Duodenal mucosa (tissue), 2 donors: ENCODE data around the gene PIAS4.

Source experiments
- H3K27ac ChIP-seq: one replicate; pipeline ENCODE4 v1.7.0; 2013; ENCODE audit warnings: low read depth, low read length
- H3K27me3 ChIP-seq, 2 donors: one replicate each; pipeline ENCODE4 v1.7.0; 2013; ENCODE audit warnings: low read length in 2 of 2, control low read depth in 1 of 2; ENCODE audit not compliant: insufficient read depth in 2 of 2, control insufficient read depth in 1 of 2
- H3K36me3 ChIP-seq, 2 donors: one replicate each; pipeline ENCODE4 v1.7.0; 2013; ENCODE audit warnings: low read length in 2 of 2, control low read depth in 1 of 2; ENCODE audit not compliant: insufficient read depth in 2 of 2, control insufficient read depth in 1 of 2
- H3K4me1 ChIP-seq, 2 donors: one replicate each; pipeline ENCODE4 v1.7.0; 2013; ENCODE audit warnings: low read length in 2 of 2, control low read depth in 1 of 2; ENCODE audit not compliant: insufficient read depth in 2 of 2, control insufficient read depth in 1 of 2
- H3K4me3 ChIP-seq, 2 donors: one replicate each; pipeline ENCODE4 v1.7.0; 2013; ENCODE audit warnings: low read length in 2 of 2, low read depth in 1 of 2
- H3K9ac ChIP-seq, 2 donors: one replicate each; pipeline ENCODE4 v1.7.0; 2013; ENCODE audit warnings: low read length in 2 of 2, low read depth in 1 of 2
- H3K9me3 ChIP-seq, 2 donors: one replicate each; pipeline ENCODE4 v1.7.0; 2013; ENCODE audit warnings: low read length in 2 of 2, control low read depth in 1 of 2; ENCODE audit not compliant: control insufficient read depth in 1 of 2

PIAS4 gene

GRCh38 chr19:4014541-4015491, 7.3 kb downstream of the PIAS4 start:
- no peaks in the 10 kb centered on the region for H3K9me3 ChIP-seq
- H3K4me1 ChIP-seq: peaks cover 11 to 15% of the 10 kb centered on the region in 2 donors
- H3K4me3 ChIP-seq: no peak overlapping the region
- no peaks in the 10 kb centered on the region for H3K27me3 ChIP-seq
- H3K36me3 ChIP-seq: peaks cover 5 to 43% of the 10 kb centered on the region in 2 donors
- no peak overlapping the region for H3K27ac ChIP-seq
- H3K9ac ChIP-seq: no peak overlapping the region

GRCh38 chr19:4015705-4016402, 8.3 kb downstream of the PIAS4 start:
- no peaks in the 10 kb centered on the region for H3K9me3 ChIP-seq
- no peak overlapping the region for H3K4me3 ChIP-seq
- H3K27ac ChIP-seq: no peak overlapping the region
- H3K4me1 ChIP-seq: peaks cover 5% of the 10 kb centered on the region in 2 donors
- H3K36me3 ChIP-seq: peaks cover 5 to 43% of the 10 kb centered on the region in 2 donors
- no peak overlapping the region for H3K9ac ChIP-seq
- H3K27me3 ChIP-seq: no peaks in the 10 kb centered on the region

GRCh38 chr19:4016486-4016885, 8.9 kb downstream of the PIAS4 start:
- H3K9ac ChIP-seq: no peak overlapping the region
- peaks cover 5 to 43% of the 10 kb centered on the region in 2 donors for H3K36me3 ChIP-seq
- no peaks in the 10 kb centered on the region for H3K27me3 ChIP-seq
- H3K9me3 ChIP-seq: no peaks in the 10 kb centered on the region
- H3K27ac ChIP-seq: no peak overlapping the region
- peaks cover 0 to 5% of the 10 kb centered on the region in 2 donors for H3K4me1 ChIP-seq
- no peak overlapping the region for H3K4me3 ChIP-seq

GRCh38 chr19:4016903-4017638, 9.5 kb downstream of the PIAS4 start:
- peaks cover 5 to 43% of the 10 kb centered on the region in 2 donors for H3K36me3 ChIP-seq
- no peaks in the 10 kb centered on the region for H3K27me3 ChIP-seq
- no peak overlapping the region for H3K9ac ChIP-seq
- peaks cover 0 to 3% of the 10 kb centered on the region in 2 donors for H3K4me1 ChIP-seq
- no peak overlapping the region for H3K27ac ChIP-seq
- H3K4me3 ChIP-seq: no peak overlapping the region
- H3K9me3 ChIP-seq: no peaks in the 10 kb centered on the region

GRCh38 chr19:4018140-4018613, 10.6 kb downstream of the PIAS4 start:
- no peak overlapping the region for H3K27ac ChIP-seq
- H3K9ac ChIP-seq: no peak overlapping the region
- peaks cover 1 to 37% of the 10 kb centered on the region in 2 donors for H3K36me3 ChIP-seq
- H3K4me1 ChIP-seq: no peaks in the 10 kb centered on the region
- H3K27me3 ChIP-seq: no peaks in the 10 kb centered on the region
- H3K9me3 ChIP-seq: no peaks in the 10 kb centered on the region
- H3K4me3 ChIP-seq: no peak overlapping the region

- no peak overlapping the region for H3K9ac ChIP-seq
- H3K4me1 ChIP-seq: no peaks in the 10 kb centered on the region
- no peak overlapping the region for H3K27ac ChIP-seq
- no peaks in the 10 kb centered on the region for H3K27me3 ChIP-seq
- no peaks in the 10 kb centered on the region for H3K9me3 ChIP-seq
- no peak overlapping the region for H3K4me3 ChIP-seq
- H3K36me3 ChIP-seq: peaks cover 0 to 34% of the 10 kb centered on the region in 2 donors
Measured at GRCh38 chr19:4018775-4019504, 11.4 kb downstream of the PIAS4 start.

- Histone ChIP-seq H3K27ac (no peak overlapping the region), H3K9ac (no peak overlapping the region), H3K36me3 (peaks cover 0 to 34% of the 10 kb centered on the region in 2 donors), H3K27me3 (no peaks in the 10 kb centered on the region), H3K4me1 (no peaks in the 10 kb centered on the region), H3K9me3 (no peaks in the 10 kb centered on the region), H3K4me3 (no peak overlapping the region)
Measured at GRCh38 chr19:4019578-4019977, 12.0 kb downstream of the PIAS4 start.

GRCh38 chr19:4023600-4024398, 16.3 kb downstream of the PIAS4 start:
- H3K9me3 ChIP-seq: no peaks in the 10 kb centered on the region
- no peak overlapping the region for H3K9ac ChIP-seq
- no peaks in the 10 kb centered on the region for H3K27me3 ChIP-seq
- H3K4me3 ChIP-seq: no peak overlapping the region
- H3K36me3 ChIP-seq: peaks cover 8 to 20% of the 10 kb centered on the region in 2 donors
- no peak overlapping the region for H3K27ac ChIP-seq
- H3K4me1 ChIP-seq: no peaks in the 10 kb centered on the region

- Histone ChIP-seq H3K27ac (no peak overlapping the region), H3K4me3 (no peak overlapping the region), H3K27me3 (no peaks in the 10 kb centered on the region), H3K9ac (no peak overlapping the region), H3K36me3 (peaks cover 8 to 27% of the 10 kb centered on the region in 2 donors), H3K4me1 (no peaks in the 10 kb centered on the region), H3K9me3 (no peaks in the 10 kb centered on the region)
Measured at GRCh38 chr19:4025317-4025716, 17.8 kb downstream of the PIAS4 start.
